A549 (cell line): Measurements from ENCODE around the gene SULT1C4.

Experiments used
- BHLHE40 ChIP-seq: IDR thresholded peaks from 2 replicates; pipeline ENCODE4 v1.6.1; 2012; ENCODE audit warnings: low read depth, low read length, inconsistent platforms
- CHD4 ChIP-seq: fragments of 200-600 bp; sonication (generic); IDR thresholded peaks from 2 replicates; pipeline ENCODE4 v1.6.1; 2016; ENCODE audit warnings: antibody characterized with exemption, mild to moderate bottlenecking, borderline replicate concordance
- E2F6 ChIP-seq: IDR thresholded peaks from 2 replicates; pipeline ENCODE4 v1.6.1; 2012; ENCODE audit warnings: low read depth, borderline replicate concordance
- POLR2A ChIP-seq: IDR thresholded peaks from 2 replicates; pipeline ENCODE4 v1.6.1; 2012; ENCODE audit warnings: mild to moderate bottlenecking, low read length
- ZNF302 ChIP-seq: fragments of 250-450 bp; sonication (Bioruptor Pico); IDR thresholded peaks from 2 replicates; pipeline ENCODE4 v1.9.0; 2021; ENCODE audit warnings: inconsistent platforms, mild to moderate bottlenecking, moderate library complexity
- TF ChIP-seq, protein P1 (sequence below): IDR thresholded peaks from 2 replicates; pipeline ENCODE4 v1.6.1; 2012
- TF ChIP-seq, protein P2 (sequence below): fragments of >200 bp; sonication (Bioruptor Twin); formaldehyde crosslinking; IDR thresholded peaks from 3 replicates; pipeline ENCODE4 v1.5.1; 2016
- TF ChIP-seq, protein P3 (sequence below): IDR thresholded peaks from 2 replicates; pipeline ENCODE4 v1.6.1; 2012

DNA sequence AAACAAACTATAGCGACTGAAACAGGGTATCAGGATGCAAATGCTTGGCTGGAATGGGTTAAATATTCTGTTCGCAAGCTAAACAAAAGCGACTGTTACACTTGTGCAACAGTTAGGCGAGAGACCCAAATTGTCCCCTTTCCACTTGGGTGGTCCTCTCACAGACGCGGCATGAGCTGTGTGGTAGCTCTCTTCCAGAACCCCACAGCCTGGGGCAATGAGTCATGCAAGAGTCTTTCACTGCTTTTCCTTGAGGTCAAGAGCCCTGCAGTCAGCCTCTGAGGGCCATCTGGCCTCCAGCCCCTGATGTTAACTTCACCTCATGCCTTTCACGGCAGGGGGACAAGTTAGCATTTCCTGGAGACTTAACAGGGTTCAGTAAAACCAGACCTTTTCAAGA lies 25.7 kb downstream of the SULT1C4 start:
- TF ChIP-seq POLR2A (no peak), BHLHE40 (no peak), CHD4 (no peak), E2F6 (no peak), ZNF302 (no peak)
- TF ChIP-seq, protein P1, sequence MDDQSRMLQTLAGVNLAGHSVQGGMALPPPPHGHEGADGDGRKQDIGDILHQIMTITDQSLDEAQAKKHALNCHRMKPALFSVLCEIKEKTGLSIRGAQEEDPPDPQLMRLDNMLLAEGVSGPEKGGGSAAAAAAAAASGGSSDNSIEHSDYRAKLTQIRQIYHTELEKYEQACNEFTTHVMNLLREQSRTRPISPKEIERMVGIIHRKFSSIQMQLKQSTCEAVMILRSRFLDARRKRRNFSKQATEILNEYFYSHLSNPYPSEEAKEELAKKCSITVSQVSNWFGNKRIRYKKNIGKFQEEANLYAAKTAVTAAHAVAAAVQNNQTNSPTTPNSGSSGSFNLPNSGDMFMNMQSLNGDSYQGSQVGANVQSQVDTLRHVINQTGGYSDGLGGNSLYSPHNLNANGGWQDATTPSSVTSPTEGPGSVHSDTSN: no peak
- TF ChIP-seq, protein P2, sequence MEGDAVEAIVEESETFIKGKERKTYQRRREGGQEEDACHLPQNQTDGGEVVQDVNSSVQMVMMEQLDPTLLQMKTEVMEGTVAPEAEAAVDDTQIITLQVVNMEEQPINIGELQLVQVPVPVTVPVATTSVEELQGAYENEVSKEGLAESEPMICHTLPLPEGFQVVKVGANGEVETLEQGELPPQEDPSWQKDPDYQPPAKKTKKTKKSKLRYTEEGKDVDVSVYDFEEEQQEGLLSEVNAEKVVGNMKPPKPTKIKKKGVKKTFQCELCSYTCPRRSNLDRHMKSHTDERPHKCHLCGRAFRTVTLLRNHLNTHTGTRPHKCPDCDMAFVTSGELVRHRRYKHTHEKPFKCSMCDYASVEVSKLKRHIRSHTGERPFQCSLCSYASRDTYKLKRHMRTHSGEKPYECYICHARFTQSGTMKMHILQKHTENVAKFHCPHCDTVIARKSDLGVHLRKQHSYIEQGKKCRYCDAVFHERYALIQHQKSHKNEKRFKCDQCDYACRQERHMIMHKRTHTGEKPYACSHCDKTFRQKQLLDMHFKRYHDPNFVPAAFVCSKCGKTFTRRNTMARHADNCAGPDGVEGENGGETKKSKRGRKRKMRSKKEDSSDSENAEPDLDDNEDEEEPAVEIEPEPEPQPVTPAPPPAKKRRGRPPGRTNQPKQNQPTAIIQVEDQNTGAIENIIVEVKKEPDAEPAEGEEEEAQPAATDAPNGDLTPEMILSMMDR: no peak
- TF ChIP-seq, protein P3, sequence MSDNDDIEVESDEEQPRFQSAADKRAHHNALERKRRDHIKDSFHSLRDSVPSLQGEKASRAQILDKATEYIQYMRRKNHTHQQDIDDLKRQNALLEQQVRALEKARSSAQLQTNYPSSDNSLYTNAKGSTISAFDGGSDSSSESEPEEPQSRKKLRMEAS: no peak
